Panc1 (cell line): ENCODE measurements around the gene EWSR1. TPM values are rescaled to one million over a fixed set of nuclear protein-coding genes. Genes with fewer than 3 reads are reported as not detected.
A peak's percentile ranks its signal among the peaks of the same experiment; 100 is the strongest.
"Not testable (repeated sequence)": the region's sequence is repeated elsewhere in the genome, so short reads cannot be mapped to it uniquely, and the experiment has no call there.

Experiments
- ATAC-seq: fragments of 200-7000 bp; cut with Tn5 transposase; 2 replicates; pipeline ENCODE4 v1.9.1; 2020; ENCODE audit warnings: mild to moderate bottlenecking, moderate library complexity
- BruUV-seq: library from RNA; stranded (reverse); fragments of 400-500 nt; replicated peaks from 2 replicates; lab custom pipeline; 2021; lab: Mats Ljungman, UMichigan
- CTCF ChIA-PET: fragments of 300-600 bp; sonication (Branson Sonifier 250); formaldehyde crosslinking; loops from one replicate; lab custom pipeline; 2022; ENCODE audit warnings: antibody characterized with exemption; lab: Charles Lee
- POLR2A ChIA-PET: fragments of 300-600 bp; sonication (Branson Sonifier 250); formaldehyde crosslinking; loops from one replicate; lab custom pipeline; 2022; ENCODE audit warnings: antibody characterized with exemption; lab: Charles Lee
- DNase-seq: peaks from one replicate; pipeline ENCODE4 v3.0.0-alpha.2; 2010; ENCODE audit warnings: low read depth, low spot score
- H3K27ac ChIP-seq: 2 replicates; pipeline ENCODE4 v1.5.1; 2011; ENCODE audit warnings: mild to moderate bottlenecking, low read length, inconsistent platforms
- H3K27me3 ChIP-seq: fragments of 200-500 bp; sonication (Bioruptor generic); 2 replicates; pipeline ENCODE4 v1.6.0; 2014; ENCODE audit warnings: low read length, inconsistent platforms; ENCODE audit not compliant: control insufficient read depth, insufficient read depth
- H3K36me3 ChIP-seq: fragments of 200-500 bp; sonication (Bioruptor generic); 2 replicates; pipeline ENCODE4 v1.5.1; 2014; ENCODE audit warnings: inconsistent platforms, mild to moderate bottlenecking, low read length, moderate library complexity; ENCODE audit not compliant: control insufficient read depth, insufficient read depth
- H3K4me1 ChIP-seq: 2 replicates; pipeline ENCODE4 v1.5.1; 2011; ENCODE audit warnings: inconsistent platforms, mild to moderate bottlenecking, low read length, moderate library complexity; ENCODE audit not compliant: control insufficient read depth, insufficient read depth
- H3K4me3 ChIP-seq, 2 experiments: 2 replicates each; pipeline ENCODE4 v1.5.1; 2011 to 2012; ENCODE audit warnings: low read depth in 2 of 2, low read length in 2 of 2, mild to moderate bottlenecking in 2 of 2, inconsistent platforms in 1 of 2, moderate library complexity in 1 of 2
- H3K9me3 ChIP-seq: fragments of 200-500 bp; sonication (Bioruptor generic); 2 replicates; pipeline ENCODE4 v1.5.1; 2014; ENCODE audit warnings: low read depth, mild to moderate bottlenecking, inconsistent platforms, low read length, moderate library complexity; ENCODE audit not compliant: control insufficient read depth, insufficient read depth
- CTCF ChIP-seq: fragments of 450-650 bp; IDR thresholded peaks from 2 replicates; pipeline ENCODE4 v1.5.1; 2017; ENCODE audit warnings: mild to moderate bottlenecking
- POLR2AphosphoS5 ChIP-seq: IDR thresholded peaks from 2 replicates; pipeline ENCODE4 v1.6.1; 2012; ENCODE audit warnings: mild to moderate bottlenecking, low read depth, low read length, moderate library complexity
- REST ChIP-seq, 2 experiments: IDR thresholded peaks; 2 replicates each; pipeline ENCODE4 v1.6.1; 2011 to 2012; ENCODE audit warnings: low read depth in 2 of 2, control low read depth in 1 of 2, low read length in 1 of 2, mild to moderate bottlenecking in 1 of 2, moderate library complexity in 1 of 2; ENCODE audit not compliant: insufficient read depth in 1 of 2
- SIN3A ChIP-seq: IDR thresholded peaks from 2 replicates; pipeline ENCODE4 v1.6.1; 2012; ENCODE audit warnings: low read depth, mild to moderate bottlenecking, low read length, moderate library complexity, borderline replicate concordance; ENCODE audit not compliant: insufficient read depth
- TCF7L2 ChIP-seq: IDR thresholded peaks from 2 replicates; pipeline ENCODE4 v1.6.1; 2011; ENCODE audit warnings: mild to moderate bottlenecking, low read depth, low read length, inconsistent platforms
- in situ Hi-C: cut with HindIII; loops from 2 replicates; pipeline ENCODE4 v1.10.0; 2016; ENCODE audit warnings: low sequenced_read_pairs, low pct_unique_long_range_greater_than_20kb
- intact Hi-C: fragments of 100-400 bp; cut with micrococcal nuclease; formaldehyde crosslinking; loops from one replicate; pipeline ENCODE4 v1.10.0; 2022; ENCODE audit not compliant: unreplicated experiment
- total RNA-seq: library from RNA; stranded (reverse); gene quantifications from one replicate; pipeline ENCODE4 v1.2.1, GENCODE V29; 2021; ENCODE audit not compliant: unreplicated experiment

Gene EWSR1
- total RNA-seq, 1 experiment from 2014 or later = 272 TPM

- Histone ChIP-seq H3K9me3 (peaks cover 3% of the 10 kb centered on the region; the same call in 1 of the 2 replicates), H3K27me3 (no peaks in the 10 kb centered on the region), H3K4me3 (no peak overlapping the region), H3K4me1 (no peaks in the 10 kb centered on the region), H3K27ac (no peak overlapping the region), H3K36me3 (no peaks in the 10 kb centered on the region)
- in situ Hi-C loops = no loop called here
- no peak for DNase-seq
- intact Hi-C loops = loop anchor here (10.0 kb wide), 1 partner anchor 200 kb away; no protein-coding TSS in a partner anchor
- BruUV-seq = no TSS peak
- no peak for TF ChIP-seq POLR2AphosphoS5
- TF ChIP-seq TCF7L2 = no peak
- no peak for TF ChIP-seq SIN3A
- no peak for TF ChIP-seq REST (IDR thresholded peaks at IDR 0.05; ENCODE audit: insufficient read depth in 1 of 2, low read depth in 2 of 2, low read length in 1 of 2)
- no peak for TF ChIP-seq CTCF
- CTCF ChIA-PET = interaction anchor here (1.1 to 1.4 kb wide), 3 partner anchors 42 to 205 kb away, joined by 5 to 7 read pairs (median 6); no protein-coding TSS in a partner anchor
- POLR2A ChIA-PET = no interaction called here
- peak; percentile 75 for ATAC-seq
These were observed 23.1 kb upstream of the EWSR1 start for GRCh38 chr22:29244785-29245625.

GRCh38 chr22:29245626-29246385, 22.3 kb upstream of the EWSR1 start:
- POLR2A ChIA-PET = no interaction called here
- ATAC-seq (peak; percentile 92), DNase-seq (peak; percentile 30)
- Histone ChIP-seq H3K4me1 (no peaks in the 10 kb centered on the region), H3K4me3 (no peak overlapping the region), H3K36me3 (no peaks in the 10 kb centered on the region), H3K27me3 (no peaks in the 10 kb centered on the region), H3K27ac (no peak overlapping the region), H3K9me3 (peaks cover 3% of the 10 kb centered on the region; the same call in 1 of the 2 replicates)
- CTCF ChIA-PET = interaction anchor here (0.6 to 1.4 kb wide), 4 partner anchors 43 to 206 kb away, joined by 5 to 7 read pairs (median 6); no protein-coding TSS in a partner anchor
- intact Hi-C loops (loop anchor here (10.0 kb wide), 1 partner anchor 201 kb away; no protein-coding TSS in a partner anchor), in situ Hi-C loops (no loop called here)
- TF ChIP-seq CTCF (peak; percentile 93), POLR2AphosphoS5 (no peak), SIN3A (no peak), TCF7L2 (no peak), REST (IDR thresholded peaks at IDR 0.05; ENCODE audit: insufficient read depth in 1 of 2, low read depth in 2 of 2, low read length in 1 of 2) (no peak)
- no TSS peak for BruUV-seq

GRCh38 chr22:29247891-29248290, 20.2 kb upstream of the EWSR1 start:
- DNase-seq, H3K36me3 ChIP-seq, H3K27ac ChIP-seq, BruUV-seq, POLR2A ChIA-PET, in situ Hi-C loops, H3K9me3 ChIP-seq, H3K4me3 ChIP-seq, CTCF ChIA-PET, ATAC-seq, H3K4me1 ChIP-seq, H3K27me3 ChIP-seq: not testable (repeated sequence)
- intact Hi-C loops = loop anchor here (10.0 kb wide), 1 partner anchor 203 kb away; no protein-coding TSS in a partner anchor
